ENCODE measurements around the gene ADGRB3.

GRCh38 chr6:68657374-68658139, 22.5 kb downstream of the ADGRB3 start:
- TF ChIP-seq EZH2 (IDR thresholded peaks at IDR 0.05; ENCODE audit: borderline replicate concordance, insufficient read depth, low read depth, low read length, poor library complexity, severe bottlenecking), result no peak
- TF ChIP-seq, protein P1, sequence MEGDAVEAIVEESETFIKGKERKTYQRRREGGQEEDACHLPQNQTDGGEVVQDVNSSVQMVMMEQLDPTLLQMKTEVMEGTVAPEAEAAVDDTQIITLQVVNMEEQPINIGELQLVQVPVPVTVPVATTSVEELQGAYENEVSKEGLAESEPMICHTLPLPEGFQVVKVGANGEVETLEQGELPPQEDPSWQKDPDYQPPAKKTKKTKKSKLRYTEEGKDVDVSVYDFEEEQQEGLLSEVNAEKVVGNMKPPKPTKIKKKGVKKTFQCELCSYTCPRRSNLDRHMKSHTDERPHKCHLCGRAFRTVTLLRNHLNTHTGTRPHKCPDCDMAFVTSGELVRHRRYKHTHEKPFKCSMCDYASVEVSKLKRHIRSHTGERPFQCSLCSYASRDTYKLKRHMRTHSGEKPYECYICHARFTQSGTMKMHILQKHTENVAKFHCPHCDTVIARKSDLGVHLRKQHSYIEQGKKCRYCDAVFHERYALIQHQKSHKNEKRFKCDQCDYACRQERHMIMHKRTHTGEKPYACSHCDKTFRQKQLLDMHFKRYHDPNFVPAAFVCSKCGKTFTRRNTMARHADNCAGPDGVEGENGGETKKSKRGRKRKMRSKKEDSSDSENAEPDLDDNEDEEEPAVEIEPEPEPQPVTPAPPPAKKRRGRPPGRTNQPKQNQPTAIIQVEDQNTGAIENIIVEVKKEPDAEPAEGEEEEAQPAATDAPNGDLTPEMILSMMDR (IDR thresholded peaks at IDR 0.05), result no peak
